Transverse colon (tissue), 4 donors: Measurements from ENCODE around the gene VWA8. TPM values are rescaled to one million over a fixed set of nuclear protein-coding genes. Genes with fewer than 3 reads are reported as not detected.
A peak's percentile ranks its signal among the peaks of the same experiment; 100 is the strongest.
"Not testable (repeated sequence)": the region's sequence is repeated elsewhere in the genome, so short reads cannot be mapped to it uniquely, and the experiment has no call there.

Experiments
- DNase-seq: peaks from one replicate; pipeline ENCODE4 v3.0.0-alpha.2; 2019
- H3K27ac ChIP-seq, 4 donors: fragments of 200-600 bp; sonication (generic); 2 replicates each; pipeline ENCODE4 v1.5.1; 2016 to 2018; ENCODE audit warnings: inconsistent platforms in 4 of 4
- H3K27me3 ChIP-seq: fragments of 200-600 bp; sonication (generic); 2 replicates; pipeline ENCODE4 v1.5.1; 2017; ENCODE audit warnings: inconsistent platforms
- H3K36me3 ChIP-seq, 4 donors: fragments of 200-600 bp; sonication (generic); 2 replicates each; pipeline ENCODE4 v1.5.1; 2017 to 2019; ENCODE audit warnings: inconsistent platforms in 4 of 4
- H3K4me1 ChIP-seq, 4 donors: fragments of 200-600 bp; sonication (generic); 2 replicates each; pipeline ENCODE4 v1.5.1; 2017 to 2020; ENCODE audit warnings: inconsistent platforms in 4 of 4
- H3K4me3 ChIP-seq, 4 donors: fragments of 200-600 bp; sonication (generic); 1 replicate in 1 of 4; 2 replicates in 3 of 4; pipeline versions ENCODE4 v1.5.1 to v1.6.1; 2017 to 2019; ENCODE audit warnings: inconsistent platforms in 4 of 4
- H3K9me3 ChIP-seq, 2 donors: fragments of 200-600 bp; sonication (generic); 2 replicates each; pipeline ENCODE4 v1.5.1; 2017 to 2019; ENCODE audit warnings: inconsistent platforms in 2 of 2
- CTCF ChIP-seq, 5 experiments: fragments of 200-600 bp in 3 of 5; fragments of 450-650 bp in 2 of 5; sonication (generic) in 3 of 5; IDR thresholded peaks; 1 replicate in 2 of 5; 2 replicates in 3 of 5; pipeline ENCODE4 v1.5.1; 2016 to 2017; ENCODE audit warnings: antibody characterized with exemption in 5 of 5, inconsistent platforms in 3 of 5, mild to moderate bottlenecking in 2 of 5, moderate library complexity in 1 of 5
- EP300 ChIP-seq: sonication (generic); formaldehyde crosslinking; IDR thresholded peaks from one replicate; pipeline ENCODE4 v1.6.1; 2017; ENCODE audit warnings: antibody characterized with exemption, low read depth
- POLR2A ChIP-seq: fragments of 450-650 bp; IDR thresholded peaks from one replicate; pipeline ENCODE4 v1.6.1; 2016; ENCODE audit warnings: antibody characterized with exemption, mild to moderate bottlenecking, moderate library complexity
- POLR2AphosphoS5 ChIP-seq, 3 donors: sonication (generic); formaldehyde crosslinking; IDR thresholded peaks; one replicate each; pipeline ENCODE4 v1.6.1; 2016; ENCODE audit warnings: antibody characterized with exemption in 3 of 3
- WGBS, 2 donors: methylation state at CpG; one replicate each; pipeline ENCODE4 v1.1.5; 2018; ENCODE audit warnings: low coverage in 1 of 2; 5-methylcytosine and 5-hydroxymethylcytosine counted together
- in situ Hi-C, 4 donors: fragments of 200-750 bp; cut with MboI; loops; one replicate each; pipeline versions ENCODE4 v1.15.0 to v1.15.1; 2017; ENCODE audit warnings: low sequenced_read_pairs in 3 of 4, low pct_ligation_motif_present in 1 of 4, low pct_unique_long_range_greater_than_20kb in 1 of 4
- intact Hi-C: fragments of 100-400 bp; cut with DNase I; formaldehyde crosslinking; loops from one replicate; pipeline ENCODE4 v1.15.1; 2023; ENCODE audit warnings: low total_unique reads
- total RNA-seq, 4 donors: library from RNA; depleted of rRNA; stranded (reverse); fragments of >200 nt; gene quantifications; one replicate each; pipeline ENCODE4 v1.1.0, GENCODE V29; 2016

VWA8 gene
- total RNA-seq, 4 donors from 2014 or later = 12.7 to 65.1 (median 35.0) TPM

DNA sequence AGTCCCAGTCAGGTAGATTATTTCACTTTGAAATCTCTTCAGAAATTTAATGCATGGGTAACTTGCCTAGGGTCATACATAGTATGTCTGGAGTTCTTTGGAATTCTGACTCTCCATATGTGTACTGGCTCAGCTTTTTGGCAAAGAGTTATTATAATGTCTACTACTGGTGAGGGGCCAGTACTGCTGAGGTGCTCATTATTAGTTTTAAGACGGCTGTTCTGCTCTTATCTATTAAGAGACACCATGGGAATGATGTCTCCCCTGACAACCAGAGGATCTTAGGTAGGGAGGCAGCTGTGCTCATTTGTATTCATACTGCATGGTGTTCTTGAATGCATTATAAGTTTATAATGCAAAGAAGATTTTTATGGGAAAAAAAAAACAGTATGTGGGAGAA, 319.5 kb downstream of the VWA8 start:
- Histone ChIP-seq H3K4me1 (peaks cover 0 to 11% (median 3%) of the 10 kb centered on the region in 4 donors), H3K27me3 (no peaks in the 10 kb centered on the region), H3K4me3 (no peak overlapping the region), H3K27ac (no peak overlapping the region), H3K9me3 (no peaks in the 10 kb centered on the region), H3K36me3 (no peaks in the 10 kb centered on the region)
- in situ Hi-C loops = loop anchor here in 1 of 4 donors (25.0 kb wide), 1 partner anchor 229 kb away; no protein-coding TSS in a partner anchor
- intact Hi-C loops = no loop called here
- TF ChIP-seq CTCF (IDR thresholded peaks at IDR 0.05) (no peak), POLR2A (no peak), EP300 (no peak), POLR2AphosphoS5 (IDR thresholded peaks at IDR 0.05) (no peak)
- WGBS, 2 donors = 93% methylated on average over 1 of the region's 1 CpG; no CpG with 5 or more reads in 1 of the 2 donors
- DNase-seq = no peak

DNA sequence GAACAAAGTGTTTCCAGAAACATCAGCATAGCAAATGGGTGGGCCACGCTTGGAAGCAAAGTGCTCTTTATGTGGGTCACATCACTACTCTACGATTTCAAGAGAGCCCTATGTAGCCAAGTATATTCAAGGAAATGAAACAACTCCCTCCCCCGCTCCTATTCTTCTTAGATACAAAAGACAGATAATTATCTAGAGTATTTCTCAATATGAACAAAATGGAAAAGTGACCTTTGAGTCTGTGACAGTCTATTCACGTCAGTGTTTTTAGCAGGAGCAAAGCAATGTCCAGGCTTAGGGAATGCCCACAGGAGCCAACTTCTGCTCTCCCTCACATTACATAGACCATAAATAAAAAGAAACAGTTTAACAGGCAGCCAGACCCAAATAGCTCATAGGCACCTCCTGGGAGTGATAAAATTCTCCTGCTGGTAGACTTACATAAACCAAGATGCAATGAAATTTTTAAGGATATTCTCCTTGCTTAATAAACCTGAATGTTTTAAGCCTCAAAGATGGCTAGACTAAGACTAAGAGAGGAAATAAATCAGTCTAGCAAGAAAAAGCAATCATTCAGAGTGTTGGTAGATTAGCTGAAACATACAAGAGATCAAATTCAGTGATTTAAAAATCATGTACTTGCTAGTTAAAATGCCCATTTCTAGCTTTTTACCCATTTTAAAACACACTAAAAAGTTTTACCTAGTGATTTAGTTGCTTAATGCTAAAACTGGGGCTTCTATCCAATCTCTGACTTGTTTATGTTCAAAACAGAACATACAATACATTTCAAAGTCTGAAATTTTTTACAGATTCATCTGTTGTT, 320.7 kb downstream of the VWA8 start:
- in situ Hi-C loops = loop anchor here in 1 of 4 donors (25.0 kb wide), 1 partner anchor 228 kb away; no protein-coding TSS in a partner anchor

DNA sequence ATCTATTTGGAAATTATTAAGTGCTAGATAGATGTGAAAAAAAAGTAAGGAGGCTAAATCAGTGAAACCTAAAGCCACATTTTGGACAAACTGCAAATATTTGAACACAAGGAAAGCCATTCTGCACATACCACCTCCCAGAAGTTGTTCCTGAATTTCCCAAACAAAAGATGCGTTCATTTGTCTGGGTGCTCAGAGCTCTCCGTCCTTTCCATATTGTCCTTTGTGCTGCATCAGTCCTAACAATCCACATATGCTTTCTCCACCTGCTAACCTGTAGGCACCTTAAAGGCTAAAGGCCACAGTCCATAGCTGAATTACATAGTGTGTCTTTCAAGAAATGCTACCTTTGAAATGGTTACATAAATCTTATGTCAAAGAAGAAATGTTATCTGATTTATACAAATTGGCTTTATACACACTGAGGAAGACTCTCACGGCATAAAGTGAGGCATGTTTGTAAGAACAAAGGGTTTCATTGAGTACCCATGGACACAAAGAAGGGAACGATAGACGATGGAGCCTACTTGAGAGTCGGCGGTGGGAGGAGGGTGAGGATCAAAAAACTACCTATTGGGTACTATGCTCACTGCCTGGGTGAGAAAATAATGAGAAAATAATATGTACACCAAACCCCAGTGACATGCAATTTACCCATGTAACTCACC, 321.5 kb downstream of the VWA8 start:
- 90 to 96% methylated on average over 7 of the region's 7 CpGs for WGBS, 2 donors

More for the DNA sequence above, 320.7 kb downstream of the VWA8 start:
- Histone ChIP-seq H3K36me3 (no peaks in the 10 kb centered on the region), H3K4me3 (no peak overlapping the region), H3K4me1 (peaks cover 0 to 11% (median 3%) of the 10 kb centered on the region in 4 donors), H3K27me3 (no peaks in the 10 kb centered on the region), H3K27ac (peak overlapping the region in 3 of 4 donors; percentile 48 to 55 (median 54)), H3K9me3 (no peaks in the 10 kb centered on the region)
- TF ChIP-seq POLR2AphosphoS5 (IDR thresholded peaks at IDR 0.05) (peak in 2 of 3 donors; percentile 47 to 48), EP300 (no peak)
- intact Hi-C loops = no loop called here
- DNase-seq = no peak
- WGBS, 2 donors = 65 to 70% methylated on average over 4 of the region's 4 CpGs

DNA sequence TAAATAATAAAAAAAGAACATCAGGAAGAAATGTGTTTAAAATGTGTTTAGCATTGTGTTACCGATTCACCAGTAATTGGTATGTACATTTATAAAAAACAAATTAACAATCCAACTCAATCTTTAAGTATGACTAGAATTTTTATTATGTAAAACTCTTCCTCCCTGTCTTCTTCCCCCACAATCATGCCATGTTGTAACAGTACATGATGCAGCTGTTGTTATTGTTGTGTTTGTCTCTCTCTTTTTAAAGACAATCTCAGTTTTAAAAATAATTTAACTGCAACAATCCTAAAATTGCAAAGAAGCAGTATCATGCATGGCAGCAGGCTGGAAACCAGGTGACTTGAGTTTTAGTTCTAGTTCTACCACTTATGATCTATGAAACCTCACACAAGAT, 323.3 kb downstream of the VWA8 start:
- H3K27ac ChIP-seq = no peak overlapping the region
- no peak for TF ChIP-seq POLR2AphosphoS5 (IDR thresholded peaks at IDR 0.05)
- no peak for TF ChIP-seq EP300
- no peak for TF ChIP-seq CTCF (IDR thresholded peaks at IDR 0.05)
- no peak for TF ChIP-seq POLR2A
- no peak for DNase-seq
- in situ Hi-C loops (loop anchor here in 1 of 4 donors (25.0 kb wide), 1 partner anchor 225 kb away; no protein-coding TSS in a partner anchor), intact Hi-C loops (no loop called here)
- H3K4me3 ChIP-seq = no peak overlapping the region
- H3K27me3 ChIP-seq = no peaks in the 10 kb centered on the region
- no peaks in the 10 kb centered on the region for H3K36me3 ChIP-seq
- peaks cover 0 to 11% (median 2%) of the 10 kb centered on the region in 4 donors for H3K4me1 ChIP-seq
- no peaks in the 10 kb centered on the region for H3K9me3 ChIP-seq
- WGBS, 2 donors = 93 to 100% methylated on average over 1 of the region's 1 CpG

More for the DNA sequence above, 321.5 kb downstream of the VWA8 start:
- intact Hi-C loops (no loop called here), in situ Hi-C loops (loop anchor here in 1 of 4 donors (25.0 kb wide), 1 partner anchor 227 kb away; no protein-coding TSS in a partner anchor)
- no peak for DNase-seq
- H3K9me3 ChIP-seq = no peaks in the 10 kb centered on the region
- H3K27me3 ChIP-seq = no peaks in the 10 kb centered on the region
- H3K36me3 ChIP-seq = no peaks in the 10 kb centered on the region
- H3K4me3 ChIP-seq = no peak overlapping the region
- peak overlapping the region in 3 of 4 donors; percentile 48 to 55 (median 54) for H3K27ac ChIP-seq
- H3K4me1 ChIP-seq = peaks cover 0 to 11% (median 2%) of the 10 kb centered on the region in 4 donors
- TF ChIP-seq POLR2AphosphoS5 (IDR thresholded peaks at IDR 0.05) (no peak), POLR2A (no peak), EP300 (no peak), CTCF (IDR thresholded peaks at IDR 0.05) (no peak)

DNA sequence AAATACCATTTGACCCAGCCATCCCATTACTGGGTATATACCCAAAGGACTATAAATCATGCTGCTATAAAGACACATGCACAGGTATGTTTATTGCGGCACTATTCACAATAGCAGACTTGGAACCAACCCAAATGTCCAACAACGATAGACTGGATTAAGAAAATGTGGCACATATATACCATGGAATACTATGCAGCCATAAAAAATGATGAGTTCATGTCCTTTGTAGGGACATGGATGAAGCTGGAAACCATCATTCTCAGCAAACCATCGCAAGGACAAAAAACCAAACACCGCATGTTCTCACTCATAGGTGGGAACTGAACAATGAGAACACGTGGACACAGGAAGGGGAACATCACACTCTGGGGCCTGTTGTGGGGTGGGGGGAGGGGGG, 323.9 kb downstream of the VWA8 start:
- H3K4me1 ChIP-seq = peaks cover 0 to 11% (median 2%) of the 10 kb centered on the region in 4 donors
- in situ Hi-C loops = loop anchor here in 1 of 4 donors (25.0 kb wide), 1 partner anchor 225 kb away; no protein-coding TSS in a partner anchor
- WGBS, 2 donors = 80% methylated on average over 2 of the region's 5 CpGs; no CpG with 5 or more reads in 1 of the 2 donors

GRCh38 chr13:41636590-41636989, 324.3 kb downstream of the VWA8 start:
- H3K9me3 ChIP-seq, intact Hi-C loops, DNase-seq, H3K27ac ChIP-seq, H3K36me3 ChIP-seq, H3K27me3 ChIP-seq, H3K4me3 ChIP-seq: not testable (repeated sequence)
- in situ Hi-C loops = loop anchor here in 1 of 4 donors (25.0 kb wide), 1 partner anchor 224 kb away; no protein-coding TSS in a partner anchor
- peaks cover 0 to 11% (median 2%) of the 10 kb centered on the region in 4 donors for H3K4me1 ChIP-seq

More for the DNA sequence above, 323.9 kb downstream of the VWA8 start:
- H3K36me3 ChIP-seq, H3K27me3 ChIP-seq, DNase-seq, H3K9me3 ChIP-seq, H3K4me3 ChIP-seq, intact Hi-C loops, H3K27ac ChIP-seq: not testable (repeated sequence)
